GM12874 (cell line): Measurements from ENCODE around the gene EMC1.

ENCODE experiments used
- CTCF ChIP-seq: IDR thresholded peaks from 2 replicates; pipeline ENCODE4 v1.5.1; 2011; ENCODE audit warnings: low read depth, mild to moderate bottlenecking, control low read depth, low read length, moderate library complexity; ENCODE audit not compliant: insufficient read depth

Gene EMC1

GRCh38 chr1:19262047-19262446 is 10.7 kb upstream of the EMC1 start:
- no peak for TF ChIP-seq CTCF

- no peak for TF ChIP-seq CTCF
These were observed 9.2 kb upstream of the EMC1 start for GRCh38 chr1:19260211-19261138.

GRCh38 chr1:19258353-19258752 is 7.0 kb upstream of the EMC1 start:
- no peak for TF ChIP-seq CTCF

- no peak for TF ChIP-seq CTCF
These were observed 6.0 kb upstream of the EMC1 start for GRCh38 chr1:19257178-19257914.

- TF ChIP-seq CTCF, result no peak
These were observed 4.0 kb upstream of the EMC1 start for GRCh38 chr1:19255288-19255687.

- TF ChIP-seq CTCF, result no peak
These were observed 3.1 kb upstream of the EMC1 start for GRCh38 chr1:19254416-19254815.

GRCh38 chr1:19250629-19251304 is 557 bp downstream of the EMC1 start:
- TF ChIP-seq CTCF, result no peak
